D721Med (cell line): ENCODE data around the gene CCBE1.

ENCODE experiments used
- DNase-seq: peaks from one replicate; pipeline ENCODE4 v3.0.0; 2011; ENCODE audit warnings: low spot score; ENCODE audit not compliant: insufficient read length
- FAIRE-seq: peaks from 2 replicates; lab custom pipeline; 2011; peaks lifted over from hg19 to GRCh38; lab: Jason Lieb, UNC
- CTCF ChIP-seq: IDR thresholded peaks from 2 replicates; pipeline ENCODE4 v1.5.1; 2012; ENCODE audit warnings: mild to moderate bottlenecking, control low read depth; ENCODE audit not compliant: insufficient read depth; ENCODE audit errors: missing control alignments

The CCBE1 gene

GRCh38 chr18:59639136-59639535 is 58.1 kb downstream of the CCBE1 start:
- no peak for DNase-seq
- TF ChIP-seq CTCF = no peak
- peak; percentile 67 for FAIRE-seq

GRCh38 chr18:59633961-59634485 is 63.2 kb downstream of the CCBE1 start:
- TF ChIP-seq CTCF = no peak
- DNase-seq (no peak), FAIRE-seq (peak; percentile 92)

- no peak for FAIRE-seq
- no peak for TF ChIP-seq CTCF
- DNase-seq = no peak
Measured at GRCh38 chr18:59633317-59633716, 63.9 kb downstream of the CCBE1 start.

GRCh38 chr18:59631583-59632181 is 65.5 kb downstream of the CCBE1 start:
- TF ChIP-seq CTCF = peak; percentile 76
- no peak for DNase-seq
- FAIRE-seq = peak; percentile 95

- FAIRE-seq (no peak), DNase-seq (no peak)
Measured at GRCh38 chr18:59629894-59630293, 67.3 kb downstream of the CCBE1 start.

GRCh38 chr18:59628995-59629394 is 68.2 kb downstream of the CCBE1 start:
- no peak for DNase-seq
- no peak for FAIRE-seq
- no peak for TF ChIP-seq CTCF

More at GRCh38 chr18:59629894-59630293, 67.3 kb downstream of the CCBE1 start:
- no peak for TF ChIP-seq CTCF

- no peak for DNase-seq
- TF ChIP-seq CTCF = no peak
- no peak for FAIRE-seq
Measured at GRCh38 chr18:59627414-59627813, 69.8 kb downstream of the CCBE1 start.
